T-helper 1 cell treated with Interleukin-12 subunit alpha and Interleukin-12 subunit beta and Interleukin-4 antibody, amounts not matched to agents 30 ng/mL and 1 ng/mL, for 36 hours (primary cell): ENCODE data around the gene MEIS3. TPM values are rescaled to one million over a fixed set of nuclear protein-coding genes. Genes with fewer than 3 reads are reported as not detected.

Experiments
- intact Hi-C: fragments of 100-400 bp; cut with micrococcal nuclease; formaldehyde crosslinking; loops from one replicate; pipeline ENCODE4 v1.15.1; 2024
- total RNA-seq: library from RNA; stranded (reverse); gene quantifications from 2 replicates; pipeline ENCODE4 v1.2.3, GENCODE V29; 2022

MEIS3 gene
- total RNA-seq, 1 donor from 2014 or later: not detected

- intact Hi-C loops: loop anchor here (1.0 to 2.0 kb wide), 7 partner anchors 8 to 307 kb away; partner anchors contain the start of genes KPTN and NAPA
These were observed 16.6 kb upstream of the MEIS3 start for GRCh38 chr19:47435883-47436417.

GRCh38 chr19:47435196-47435595, 15.9 kb upstream of the MEIS3 start:
- intact Hi-C loops: no loop called here

- intact Hi-C loops: no loop called here
These were observed 14.8 kb upstream of the MEIS3 start for GRCh38 chr19:47434088-47434487.

GRCh38 chr19:47433121-47433520, 13.8 kb upstream of the MEIS3 start:
- intact Hi-C loops: no loop called here

- intact Hi-C loops: no loop called here
These were observed 13.2 kb upstream of the MEIS3 start for GRCh38 chr19:47432499-47432898.

- intact Hi-C loops: no loop called here
These were observed 12.8 kb upstream of the MEIS3 start for GRCh38 chr19:47432091-47432490.

DNA sequence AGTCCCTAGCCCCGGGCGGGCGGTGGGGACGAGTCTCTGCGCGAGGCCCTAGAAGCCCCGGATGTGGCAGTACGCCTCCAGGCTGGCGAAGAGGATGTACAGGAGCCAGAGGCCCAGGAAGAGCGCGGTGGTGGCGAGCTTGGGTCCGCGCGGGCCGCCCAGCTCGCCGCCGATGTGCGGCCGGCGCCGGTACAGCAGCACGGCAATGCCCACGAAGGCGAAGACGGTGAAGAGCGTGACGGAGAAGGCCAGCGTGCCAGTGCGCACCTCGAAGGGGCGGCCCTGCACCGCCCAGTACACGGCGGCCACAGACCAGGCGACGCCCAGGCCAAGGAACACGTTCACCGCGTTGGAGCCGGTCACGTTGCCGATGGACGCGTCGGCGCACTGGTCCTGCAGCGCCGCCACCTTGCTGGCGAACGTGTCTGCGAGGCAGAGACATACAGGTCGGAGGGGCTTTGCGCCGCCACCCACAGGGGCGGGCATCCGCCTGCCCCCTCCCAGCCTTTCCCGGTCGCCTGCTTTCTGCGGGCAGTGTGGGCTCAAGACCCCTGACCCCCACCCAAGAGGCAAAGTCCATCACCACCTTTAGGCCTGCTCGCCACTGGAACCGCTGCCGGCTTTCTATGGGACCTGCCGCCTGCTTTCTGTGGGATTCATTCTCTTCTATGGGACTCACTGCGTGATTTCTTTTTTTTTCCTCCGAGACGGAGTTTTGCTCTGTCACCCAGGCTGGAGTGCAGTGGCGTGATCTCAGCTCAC, 10.9 kb upstream of the MEIS3 start:
- intact Hi-C loops: no loop called here

DNA sequence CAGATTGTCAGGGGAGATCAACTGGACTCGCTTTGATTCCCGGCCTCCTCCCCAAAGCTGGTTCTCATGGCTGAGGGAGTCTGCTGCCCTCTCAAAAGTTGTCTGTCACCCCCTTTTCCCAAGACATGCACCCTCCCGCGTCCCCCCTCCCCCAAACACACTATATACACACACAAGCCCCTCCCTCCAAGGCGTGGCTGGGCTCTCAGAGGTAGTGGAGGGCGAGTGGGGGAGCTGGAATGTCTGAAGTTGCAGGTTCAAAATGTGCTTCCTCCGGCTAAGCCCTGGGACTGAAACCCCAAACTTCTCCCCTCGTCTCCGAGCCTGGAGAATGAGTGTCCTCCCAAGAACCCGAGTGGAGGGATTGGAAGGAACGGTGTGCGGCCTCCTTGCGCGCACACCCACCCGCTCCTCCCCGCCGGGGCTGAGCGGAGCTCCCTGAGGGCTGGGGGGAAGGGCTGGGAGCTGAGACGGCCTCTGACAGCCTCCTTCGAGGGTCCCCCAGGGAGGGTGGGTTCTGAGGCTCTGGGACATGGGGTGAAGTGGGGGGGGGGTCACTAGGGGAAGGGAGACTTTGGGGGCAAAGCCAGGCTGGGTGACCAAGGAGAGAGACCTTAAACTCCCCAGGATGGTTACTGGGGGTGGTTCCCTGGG, 9.9 kb upstream of the MEIS3 start:
- intact Hi-C loops: loop anchor here (2.0 to 5.0 kb wide), 3 partner anchors 86 to 314 kb away; partner anchors contain the start of gene NAPA

GRCh38 chr19:47428177-47428894, 9.0 kb upstream of the MEIS3 start:
- intact Hi-C loops: loop anchor here (1.0 to 5.0 kb wide), 5 partner anchors 19 to 314 kb away; partner anchors contain the start of genes DHX34 and NAPA

GRCh38 chr19:47427241-47428176, 8.2 kb upstream of the MEIS3 start:
- intact Hi-C loops: loop anchor here (1.0 to 5.0 kb wide), 9 partner anchors 20 to 315 kb away; partner anchors contain the start of genes DHX34 and NAPA

DNA sequence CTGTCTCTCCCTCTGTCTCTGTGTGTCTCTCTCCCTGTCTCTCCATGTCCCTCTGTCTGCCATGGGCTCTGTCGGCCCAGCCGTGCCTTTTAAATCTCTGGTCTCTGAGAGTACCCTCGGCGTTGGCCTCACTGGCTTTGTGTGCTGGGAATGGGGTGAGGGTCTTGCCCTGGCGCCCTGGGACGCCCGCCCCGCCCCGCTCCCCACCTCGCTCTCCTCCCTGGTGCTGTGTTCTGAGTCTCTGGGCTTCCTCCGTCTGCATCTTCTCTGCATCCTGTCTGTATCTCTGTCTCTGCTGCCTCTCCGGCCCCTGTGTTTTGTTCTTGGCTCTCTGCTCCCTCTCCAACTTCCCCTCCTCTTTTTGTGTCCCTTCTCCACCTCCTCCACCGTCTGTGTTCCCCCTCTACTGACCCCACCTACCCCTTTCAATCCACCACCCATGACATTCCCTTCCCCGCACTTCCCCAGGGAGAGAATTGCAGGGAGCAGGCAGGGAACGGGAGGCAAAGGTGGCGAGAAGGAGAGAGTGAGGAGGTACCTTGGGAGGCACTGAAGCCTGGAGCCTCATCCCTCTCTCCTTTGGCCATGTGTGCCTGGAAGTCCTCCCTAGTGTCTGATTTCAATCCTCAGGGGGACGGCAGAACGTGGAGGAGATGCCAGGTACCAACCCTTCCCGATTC, 4.0 kb upstream of the MEIS3 start:
- intact Hi-C loops: no loop called here

DNA sequence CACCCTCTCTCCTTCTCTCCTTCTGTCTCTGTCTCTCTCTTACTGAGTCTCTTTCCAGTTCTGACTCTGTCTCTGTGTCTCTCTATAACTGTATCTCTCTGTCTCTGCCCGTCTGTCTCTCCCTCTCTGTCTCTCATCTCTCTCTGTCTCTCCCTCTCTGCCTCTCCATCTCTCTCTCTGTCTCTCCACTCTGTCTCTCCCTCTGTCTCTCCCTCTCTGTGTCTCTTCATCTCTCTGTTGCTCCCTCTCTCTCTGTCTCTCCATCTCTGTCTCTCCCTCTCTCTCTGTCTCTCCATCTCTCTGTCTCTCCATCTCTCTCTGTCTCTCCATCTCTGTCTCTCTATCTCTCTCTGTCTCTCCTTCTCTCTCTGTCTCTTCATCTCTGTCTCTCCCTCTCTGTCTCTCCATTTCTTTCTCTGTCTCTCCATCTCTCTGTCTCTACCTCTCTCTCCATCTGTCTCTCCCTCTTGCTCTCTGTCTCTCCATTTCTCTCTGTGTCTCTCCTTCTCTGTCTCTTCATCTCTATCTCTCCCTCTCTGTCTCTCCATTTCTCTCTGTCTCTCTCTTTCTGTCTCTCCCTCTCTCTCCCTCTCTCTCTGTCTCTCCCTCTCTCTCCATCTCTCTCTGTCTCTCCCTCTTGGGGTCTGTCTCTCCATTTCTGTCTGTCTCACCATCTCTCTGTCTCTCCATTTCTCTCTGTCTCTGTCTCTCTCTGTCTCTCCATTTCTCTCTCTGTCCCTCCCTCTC, 3.3 kb upstream of the MEIS3 start:
- intact Hi-C loops: no loop called here

DNA sequence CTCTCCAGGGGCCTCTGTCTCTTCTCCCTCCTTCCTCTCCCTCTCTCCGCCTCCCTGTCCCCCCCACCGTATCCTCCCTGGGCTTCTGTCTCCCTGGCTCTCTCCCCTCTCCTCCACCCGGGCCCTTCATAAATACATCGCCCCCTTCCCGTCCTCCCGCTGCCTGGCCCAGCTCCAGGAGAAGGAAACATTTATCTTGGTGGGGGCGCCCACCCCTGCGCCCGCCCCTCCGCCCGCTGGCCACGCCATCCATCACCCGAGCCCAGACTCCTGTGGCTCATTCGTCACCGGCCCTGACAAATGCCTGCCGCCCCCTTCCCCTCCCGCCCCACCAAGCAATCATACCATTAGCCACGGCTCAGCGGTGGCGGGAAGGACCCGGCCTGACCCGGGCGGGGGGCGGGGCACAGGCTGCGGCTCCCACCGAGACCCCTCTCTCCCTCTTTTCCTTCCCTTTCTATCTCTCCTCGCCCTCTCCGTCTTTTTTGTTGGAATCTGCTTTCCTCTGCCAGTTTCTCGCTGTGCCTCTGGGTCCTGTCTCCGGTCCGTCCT, 2.6 kb upstream of the MEIS3 start:
- intact Hi-C loops: no loop called here

DNA sequence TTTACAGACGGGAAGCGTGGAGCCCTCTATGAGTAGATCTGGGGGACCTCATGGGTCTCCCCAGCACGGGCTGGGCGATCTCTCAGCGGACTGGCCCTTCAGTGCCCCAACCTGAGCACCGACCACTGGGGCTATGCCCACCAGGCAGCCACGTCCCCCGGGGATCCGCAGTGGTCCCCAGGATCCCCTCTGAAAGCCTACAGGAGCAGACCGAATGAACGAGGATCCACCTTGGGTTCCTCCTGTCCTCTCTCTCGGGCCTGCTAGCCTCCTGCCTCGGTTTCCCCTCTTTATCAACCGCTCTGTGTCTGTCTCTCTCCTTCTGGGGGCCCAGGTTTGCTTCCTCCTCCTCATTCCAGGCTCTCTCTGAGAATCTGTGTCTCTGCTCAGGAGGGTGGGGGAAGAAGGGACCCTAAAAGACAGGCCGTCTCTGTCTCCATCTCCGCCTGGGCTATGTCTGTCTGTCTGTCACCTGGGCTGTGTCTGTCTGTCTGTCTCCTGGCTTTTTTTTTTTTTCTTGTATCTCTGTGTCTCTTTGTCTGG, 2.0 kb upstream of the MEIS3 start:
- intact Hi-C loops: no loop called here

- intact Hi-C loops: no loop called here
These were observed 462 bp upstream of the MEIS3 start for GRCh38 chr19:47419789-47420188.

DNA sequence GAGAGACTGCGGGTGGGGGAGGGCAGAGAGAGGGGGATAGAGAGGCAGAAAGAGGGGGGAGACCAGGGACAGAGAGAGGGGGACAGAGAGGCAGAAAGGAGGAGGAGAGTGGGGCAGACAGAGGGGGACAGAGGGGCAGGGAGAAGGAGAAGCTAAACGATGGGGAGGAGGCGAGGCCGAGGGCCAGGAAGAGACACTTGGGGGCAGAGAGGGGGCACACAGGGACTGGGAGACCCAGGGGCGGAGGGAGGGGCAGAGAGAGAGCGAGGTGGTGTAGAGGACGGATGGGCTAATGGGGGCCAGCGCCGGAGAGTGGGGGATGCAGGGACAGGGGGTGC, 666 bp downstream of the MEIS3 start:
- intact Hi-C loops: no loop called here

- intact Hi-C loops: no loop called here
These were observed 1.3 kb downstream of the MEIS3 start for GRCh38 chr19:47417746-47418691.
